Erythroblast (primary cell): Measurements from ENCODE around the gene PCIF1.

ENCODE experiments used
- GATA1 ChIP-seq: IDR thresholded peaks from 2 replicates; pipeline ENCODE4 v1.6.1; 2011; ENCODE audit warnings: low read depth, mild to moderate bottlenecking, control low read depth, low read length, moderate library complexity
- POLR2A ChIP-seq: IDR thresholded peaks from 2 replicates; pipeline ENCODE4 v1.6.1; 2011; ENCODE audit warnings: mild to moderate bottlenecking, low read length

- TF ChIP-seq POLR2A (no peak), GATA1 (no peak)
Measured at GRCh38 chr20:45912344-45912682, 22.2 kb upstream of the PCIF1 start.
